Transverse colon (tissue), 4 donors: ENCODE measurements around the gene PACRG.

Experiments used
- POLR2A ChIP-seq: fragments of 450-650 bp; IDR thresholded peaks from one replicate; pipeline ENCODE4 v1.6.1; 2016; ENCODE audit warnings: antibody characterized with exemption, mild to moderate bottlenecking, moderate library complexity
- POLR2AphosphoS5 ChIP-seq, 3 donors: sonication (generic); formaldehyde crosslinking; IDR thresholded peaks; one replicate each; pipeline ENCODE4 v1.6.1; 2016; ENCODE audit warnings: antibody characterized with exemption in 3 of 3
- TF ChIP-seq, protein P1 (sequence below), 5 experiments: fragments of 200-600 bp in 3 of 5; fragments of 450-650 bp in 2 of 5; sonication (generic) in 3 of 5; IDR thresholded peaks; 1 replicate in 2 of 5; 2 replicates in 3 of 5; pipeline ENCODE4 v1.5.1; 2016 to 2017; ENCODE audit warnings: antibody characterized with exemption in 5 of 5, inconsistent platforms in 3 of 5, mild to moderate bottlenecking in 2 of 5, moderate library complexity in 1 of 5

DNA sequence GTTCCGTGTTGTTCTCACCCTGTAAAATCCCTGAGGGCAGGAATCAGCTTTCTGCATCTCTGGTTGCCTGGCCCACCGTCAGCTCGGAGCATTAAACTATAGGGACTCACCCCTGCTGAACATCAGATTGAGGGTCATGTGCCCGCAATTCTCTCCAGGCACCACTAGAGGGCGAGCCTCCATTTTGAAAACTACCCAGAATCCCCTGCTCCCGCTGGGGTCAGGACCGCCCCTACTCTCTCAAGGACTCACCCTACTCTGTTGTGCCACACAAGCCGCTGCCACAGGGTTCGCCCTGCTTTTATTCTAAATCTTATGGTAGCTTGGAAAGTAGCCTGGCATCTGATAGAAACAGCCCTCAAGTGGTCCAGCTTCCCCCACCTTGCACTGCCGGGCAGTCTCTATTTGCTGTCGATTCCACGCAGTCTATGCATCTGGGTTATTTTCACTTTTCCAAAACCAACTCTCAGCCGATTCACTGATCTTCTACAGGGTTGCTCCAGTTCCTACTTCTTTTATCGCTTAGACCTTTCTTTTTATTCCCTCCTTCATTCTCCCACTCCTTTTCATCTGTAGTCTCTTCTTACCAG lies 442.6 kb downstream of the PACRG start:
- TF ChIP-seq, protein P1, sequence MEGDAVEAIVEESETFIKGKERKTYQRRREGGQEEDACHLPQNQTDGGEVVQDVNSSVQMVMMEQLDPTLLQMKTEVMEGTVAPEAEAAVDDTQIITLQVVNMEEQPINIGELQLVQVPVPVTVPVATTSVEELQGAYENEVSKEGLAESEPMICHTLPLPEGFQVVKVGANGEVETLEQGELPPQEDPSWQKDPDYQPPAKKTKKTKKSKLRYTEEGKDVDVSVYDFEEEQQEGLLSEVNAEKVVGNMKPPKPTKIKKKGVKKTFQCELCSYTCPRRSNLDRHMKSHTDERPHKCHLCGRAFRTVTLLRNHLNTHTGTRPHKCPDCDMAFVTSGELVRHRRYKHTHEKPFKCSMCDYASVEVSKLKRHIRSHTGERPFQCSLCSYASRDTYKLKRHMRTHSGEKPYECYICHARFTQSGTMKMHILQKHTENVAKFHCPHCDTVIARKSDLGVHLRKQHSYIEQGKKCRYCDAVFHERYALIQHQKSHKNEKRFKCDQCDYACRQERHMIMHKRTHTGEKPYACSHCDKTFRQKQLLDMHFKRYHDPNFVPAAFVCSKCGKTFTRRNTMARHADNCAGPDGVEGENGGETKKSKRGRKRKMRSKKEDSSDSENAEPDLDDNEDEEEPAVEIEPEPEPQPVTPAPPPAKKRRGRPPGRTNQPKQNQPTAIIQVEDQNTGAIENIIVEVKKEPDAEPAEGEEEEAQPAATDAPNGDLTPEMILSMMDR (IDR thresholded peaks at IDR 0.05): peak; percentile 30 to 52 (median 37)
- TF ChIP-seq POLR2A: no peak
- TF ChIP-seq POLR2AphosphoS5 (IDR thresholded peaks at IDR 0.05): no peak
